GM12873 (cell line): ENCODE results near the gene TREH.

Source experiments
- CTCF ChIP-seq: IDR thresholded peaks from 2 replicates; pipeline ENCODE4 v1.5.1; 2012; ENCODE audit warnings: low read depth, mild to moderate bottlenecking, moderate library complexity, low read length, control low read depth; ENCODE audit not compliant: insufficient read depth; ENCODE audit errors: missing control alignments

TREH gene

GRCh38 chr11:118638726-118639125 is 40.7 kb downstream of the TREH start:
- no peak for TF ChIP-seq CTCF

- no peak for TF ChIP-seq CTCF
Observed at GRCh38 chr11:118636569-118637290, 42.7 kb downstream of the TREH start.

GRCh38 chr11:118635642-118636041 is 43.8 kb downstream of the TREH start:
- TF ChIP-seq CTCF, result no peak

GRCh38 chr11:118635237-118635591 is 44.2 kb downstream of the TREH start:
- TF ChIP-seq CTCF, result no peak

GRCh38 chr11:118634431-118635236 is 44.8 kb downstream of the TREH start:
- TF ChIP-seq CTCF, result no peak

GRCh38 chr11:118633979-118634378 is 45.5 kb downstream of the TREH start:
- TF ChIP-seq CTCF, result no peak

GRCh38 chr11:118633319-118633690 is 46.1 kb downstream of the TREH start:
- no peak for TF ChIP-seq CTCF
